Endothelial cell of umbilical vein (primary cell): ENCODE results near the gene UBA52. TPM values are rescaled to one million over a fixed set of nuclear protein-coding genes. Genes with fewer than 3 reads are reported as not detected.

Experiments used
- BruUV-seq: library from RNA; stranded (reverse); fragments of 400-500 nt; replicated peaks from 2 replicates; lab custom pipeline; 2021; lab: Mats Ljungman, UMichigan
- CTCF ChIA-PET: fragments of 300-600, 350-600 bp; sonication (Branson Sonifier 250); formaldehyde crosslinking; loops from one replicate; lab custom pipeline; 2021; ENCODE audit warnings: antibody characterized with exemption, inconsistent platforms; lab: Charles Lee
- POLR2A ChIA-PET: fragments of 300-600, 350-600 bp; sonication (Branson Sonifier 250); formaldehyde crosslinking; loops from one replicate; lab custom pipeline; 2021; ENCODE audit warnings: antibody characterized with exemption, inconsistent platforms; lab: Charles Lee
- DNase-seq: peaks from one replicate; pipeline ENCODE4 v3.0.0-alpha.2; 2011; ENCODE audit warnings: low read depth, low spot score
- FAIRE-seq: peaks from 2 replicates; lab custom pipeline; 2011; peaks lifted over from hg19 to GRCh38; lab: Jason Lieb, UNC
- H2AFZ ChIP-seq: 2 replicates; pipeline ENCODE4 v1.6.0; 2012; ENCODE audit warnings: low read depth, low read length, control low read depth, inconsistent platforms
- H3K27ac ChIP-seq: 2 replicates; pipeline ENCODE4 v1.5.1; 2011; ENCODE audit warnings: low read depth, mild to moderate bottlenecking, control low read depth, low read length, moderate library complexity; ENCODE audit not compliant: insufficient read depth
- H3K27me3 ChIP-seq, 2 experiments: 2 replicates each; pipeline versions ENCODE4 v1.6.0 to v1.6.1; 2011; ENCODE audit warnings: low read length in 2 of 2, mixed read lengths in 1 of 2; ENCODE audit not compliant: control insufficient read depth in 2 of 2, insufficient read depth in 2 of 2
- H3K36me3 ChIP-seq, 2 experiments: 2 replicates in 1 of 2; 3 replicates in 1 of 2; pipeline ENCODE4 v1.5.1; 2011; ENCODE audit warnings: low read length in 2 of 2, mild to moderate bottlenecking in 1 of 2, moderate library complexity in 1 of 2; ENCODE audit not compliant: control insufficient read depth in 2 of 2, insufficient read depth in 2 of 2; ENCODE audit errors: extremely low read depth in 1 of 2
- H3K4me1 ChIP-seq: 3 replicates; pipeline ENCODE4 v1.5.1; 2011; ENCODE audit warnings: mild to moderate bottlenecking, low read length; ENCODE audit not compliant: control insufficient read depth, insufficient read depth; ENCODE audit errors: extremely low read depth
- H3K4me2 ChIP-seq: 2 replicates; pipeline ENCODE4 v1.6.1; 2011; ENCODE audit warnings: low read length, control low read depth, mixed read lengths; ENCODE audit not compliant: insufficient read depth
- H3K4me3 ChIP-seq, 3 experiments: fragments of 200-600 bp in 1 of 3; sonication (generic), shearing (Covaris generic) in 1 of 3; replicated peaks in 1 of 3; 2 replicates each; pipeline ENCODE4 v1.5.1; 2011 to 2016; ENCODE audit warnings: control low read depth in 3 of 3, low read length in 3 of 3, mild to moderate bottlenecking in 2 of 3, inconsistent platforms in 1 of 3, low read depth in 1 of 3, moderate library complexity in 1 of 3; ENCODE audit not compliant: insufficient read depth in 1 of 3
- H3K79me2 ChIP-seq: 2 replicates; pipeline ENCODE4 v1.6.0; 2012; ENCODE audit warnings: low read length, inconsistent platforms; ENCODE audit not compliant: control insufficient read depth, insufficient read depth
- H3K9ac ChIP-seq: replicated peaks from 2 replicates; pipeline ENCODE3; 2011; ENCODE audit warnings: low read length, control low read depth; ENCODE audit not compliant: insufficient read depth; ENCODE audit errors: extremely low read depth
- H3K9me1 ChIP-seq: replicated peaks from 3 replicates; pipeline ENCODE4 v1.6.0; 2011; ENCODE audit warnings: mild to moderate bottlenecking, low read length; ENCODE audit not compliant: control insufficient read depth, insufficient read depth; ENCODE audit errors: extremely low read depth
- H3K9me3 ChIP-seq: replicated peaks from 2 replicates; pipeline ENCODE4 v1.5.1; 2012; ENCODE audit warnings: low read length, inconsistent platforms; ENCODE audit not compliant: control insufficient read depth, insufficient read depth
- H4K20me1 ChIP-seq: replicated peaks from 2 replicates; pipeline ENCODE3; 2011; ENCODE audit warnings: mild to moderate bottlenecking, low read length; ENCODE audit not compliant: control insufficient read depth, insufficient read depth; ENCODE audit errors: extremely low read depth
- CTCF ChIP-seq, 2 donors: IDR thresholded peaks; 1 replicate in 1 of 2; 2 replicates in 1 of 2; pipeline ENCODE4 v1.5.1; 2011; ENCODE audit warnings: low read length in 2 of 2, mild to moderate bottlenecking in 2 of 2, moderate library complexity in 2 of 2, control low read depth in 1 of 2, inconsistent platforms in 1 of 2, low read depth in 1 of 2; ENCODE audit not compliant: insufficient read depth in 1 of 2; ENCODE audit errors: extremely low read depth in 1 of 2
- EZH2 ChIP-seq: IDR thresholded peaks from 2 replicates; pipeline ENCODE4 v1.6.1; 2012; ENCODE audit warnings: borderline replicate concordance, low read depth, mild to moderate bottlenecking, moderate library complexity, low read length, inconsistent platforms; ENCODE audit not compliant: severe bottlenecking
- FOS ChIP-seq: IDR thresholded peaks from 2 replicates; pipeline ENCODE4 v1.6.1; 2011; ENCODE audit warnings: mild to moderate bottlenecking, low read length, moderate library complexity, borderline replicate concordance; ENCODE audit not compliant: insufficient read depth
- GATA2 ChIP-seq: IDR thresholded peaks from 2 replicates; pipeline ENCODE4 v1.7.0; 2011; ENCODE audit warnings: low read depth, mild to moderate bottlenecking, moderate library complexity, mixed read lengths, low read length; ENCODE audit not compliant: insufficient read length, insufficient read depth
- JUN ChIP-seq: IDR thresholded peaks from 2 replicates; pipeline ENCODE4 v1.6.1; 2011; ENCODE audit warnings: borderline replicate concordance, low read depth; ENCODE audit not compliant: insufficient read length, insufficient read depth
- MAX ChIP-seq: IDR thresholded peaks from 2 replicates; pipeline ENCODE4 v1.6.1; 2011; ENCODE audit not compliant: insufficient read depth, insufficient read length
- POLR2A ChIP-seq: IDR thresholded peaks from 2 replicates; pipeline ENCODE4 v1.6.1; 2012; ENCODE audit warnings: low read depth, mild to moderate bottlenecking, control low read depth, low read length
- POLR2AphosphoS5 ChIP-seq: IDR thresholded peaks from 2 replicates; pipeline ENCODE4 v1.6.1; 2012; ENCODE audit warnings: low read depth, mild to moderate bottlenecking, control low read depth, low read length, moderate library complexity; ENCODE audit not compliant: insufficient read depth
- dilution Hi-C: fragments of 300-500 bp; cut with MboI; formaldehyde crosslinking; loops from one replicate; pipeline ENCODE4 v1.15.0; 2019; ENCODE audit warnings: low sequenced_read_pairs; ENCODE audit not compliant: extremely low pct_ligation_motif_present
- intact Hi-C: fragments of 100-400 bp; cut with micrococcal nuclease; formaldehyde crosslinking; loops from one replicate; pipeline ENCODE4 v1.10.0; 2022
- polyA plus RNA-seq, 4 experiments: library from polyadenylated mRNA; depleted of rRNA in 3 of 4; stranded (reverse) in 3 of 4; unstranded in 1 of 4; fragments of >200 nt; gene quantifications; 2 replicates each; pipeline versions ENCODE4 v1.2.1 to v1.2.3, GENCODE V29; 2011 to 2012; ENCODE audit warnings: missing spikeins in 1 of 4
- total RNA-seq: library from RNA; stranded (reverse); gene quantifications from 2 replicates; pipeline ENCODE4 v1.2.3, GENCODE V29; 2021

UBA52 gene
- total and polyA plus RNA-seq, 2 donors (not counting 3 experiments of a cell fraction or from before 2014, with no cell fraction given): 1,221 to 3,506 TPM

- H3K36me3 ChIP-seq: peaks cover 0 to 2% of the 10 kb centered on the region in 2 experiments
- H3K4me1 ChIP-seq: peaks cover 15% of the 10 kb centered on the region
- H3K9me1 ChIP-seq: no peaks in the 10 kb centered on the region
- no peaks in the 10 kb centered on the region for H4K20me1 ChIP-seq
- dilution Hi-C loops: no loop called here
- no peak for TF ChIP-seq FOS
- TF ChIP-seq EZH2: no peak
- TF ChIP-seq MAX: no peak
- TF ChIP-seq JUN: no peak
- TF ChIP-seq POLR2AphosphoS5: peak; percentile 90
- peak; percentile 95 to 96 for TF ChIP-seq CTCF (IDR thresholded peaks at IDR 0.05; ENCODE audit: extremely low read depth in 1 of 2, insufficient read depth in 1 of 2, low read depth in 1 of 2, low read length in 2 of 2)
- peak; percentile 87 for TF ChIP-seq POLR2A
- no peak for TF ChIP-seq GATA2
- peak within 1 kb of the TSS; percentile 92 for H2AFZ ChIP-seq
- H3K9me3 ChIP-seq: no peaks in the 10 kb centered on the region
- peak within 1 kb of the TSS; percentile 56 for H3K9ac ChIP-seq
- intact Hi-C loops: loop anchor here (1.0 kb wide), 3 partner anchors 17 to 66 kb away; partner anchors contain the start of genes ELL and UBA52
- POLR2A ChIA-PET: interaction anchor here (0.7 to 1.4 kb wide), 4 partner anchors 17 to 69 kb away, joined by 3 to 5 read pairs (median 3); partner anchors contain the start of gene UBA52
- CTCF ChIA-PET: interaction anchor here (0.6 to 3.4 kb wide), 36 partner anchors 9 to 331 kb away, joined by 3 to 24 read pairs (median 4); partner anchors contain the start of genes COPE, DDX49, ELL and KXD1
- peak within 1 kb of the TSS; percentile 68 for H3K4me2 ChIP-seq
- H3K4me3 ChIP-seq: peak within 1 kb of the TSS; percentile 32 to 78 (median 65)
- BruUV-seq: no TSS peak
- H3K27ac ChIP-seq: peak within 1 kb of the TSS; percentile 16
- DNase-seq: peak; percentile 85
- no peaks in the 10 kb centered on the region for H3K79me2 ChIP-seq
- peak; percentile 87 for FAIRE-seq
- no peaks in the 10 kb centered on the region for H3K27me3 ChIP-seq
These were observed 17.1 kb downstream of the UBA52 start, which contains the start of gene REX1BD for GRCh38 chr19:18588611-18589379. Gene REX1BD, plus strand, starts transcription at chr19:18588798. Its CDS starts 4 bp downstream, at chr19:18588802.
